Osteoblast (primary cell): ENCODE data around the gene DRC7. TPM values are rescaled to one million over a fixed set of nuclear protein-coding genes. Genes with fewer than 3 reads are reported as not detected.

Source experiments
- DNase-seq: peaks from one replicate; pipeline ENCODE4 v3.0.0; 2011; ENCODE audit warnings: low spot score, mixed read lengths; ENCODE audit not compliant: insufficient read length; ENCODE audit errors: missing footprints
- H2AFZ ChIP-seq: 2 replicates; pipeline ENCODE4 v1.6.0; 2011; ENCODE audit warnings: mild to moderate bottlenecking, low read length
- H3K27ac ChIP-seq: 2 replicates; pipeline ENCODE4 v1.5.1; 2011; ENCODE audit warnings: mild to moderate bottlenecking, low read depth, low read length, moderate library complexity
- H3K27me3 ChIP-seq: 2 replicates; pipeline ENCODE4 v1.6.0; 2012; ENCODE audit warnings: mild to moderate bottlenecking, control low read depth, inconsistent platforms, low read length, moderate library complexity; ENCODE audit not compliant: insufficient read depth
- H3K36me3 ChIP-seq: 2 replicates; pipeline ENCODE4 v1.5.1; 2011; ENCODE audit warnings: mild to moderate bottlenecking, low read length, control low read depth, moderate library complexity; ENCODE audit not compliant: insufficient read depth
- H3K4me1 ChIP-seq: 2 replicates; pipeline ENCODE4 v1.5.1; 2011; ENCODE audit warnings: mild to moderate bottlenecking, low read length, control low read depth, moderate library complexity; ENCODE audit not compliant: insufficient read depth
- H3K4me2 ChIP-seq: 2 replicates; pipeline ENCODE4 v1.6.0; 2011; ENCODE audit warnings: mild to moderate bottlenecking, low read length; ENCODE audit not compliant: insufficient read depth
- H3K4me3 ChIP-seq: fragments of 200-600 bp; sonication (generic); 3 replicates; pipeline ENCODE4 v1.5.1; 2012; ENCODE audit warnings: mild to moderate bottlenecking, low read length, inconsistent platforms; ENCODE audit not compliant: insufficient read depth
- H3K79me2 ChIP-seq: 2 replicates; pipeline ENCODE4 v1.6.0; 2012; ENCODE audit warnings: mild to moderate bottlenecking, low read length, control low read depth, inconsistent platforms; ENCODE audit not compliant: insufficient read depth
- H3K9me3 ChIP-seq: 2 replicates; pipeline ENCODE4 v1.5.1; 2011; ENCODE audit warnings: low read depth, low read length, control low read depth
- H4K20me1 ChIP-seq: 2 replicates; pipeline ENCODE4 v1.6.0; 2012; ENCODE audit warnings: mild to moderate bottlenecking, low read length, control low read depth; ENCODE audit not compliant: insufficient read depth
- total RNA-seq: library from RNA; depleted of rRNA; stranded (reverse); fragments of >200 nt; gene quantifications from 2 replicates; pipeline ENCODE4 v1.2.3, GENCODE V29; 2012
- TF ChIP-seq, protein P1 (sequence below): IDR thresholded peaks from 2 replicates; pipeline ENCODE4 v1.5.1; 2011; ENCODE audit warnings: mild to moderate bottlenecking, low read depth, low read length, moderate library complexity; ENCODE audit errors: extremely low read depth

The DRC7 gene
- total RNA-seq, 1 donor, result not detected

DNA sequence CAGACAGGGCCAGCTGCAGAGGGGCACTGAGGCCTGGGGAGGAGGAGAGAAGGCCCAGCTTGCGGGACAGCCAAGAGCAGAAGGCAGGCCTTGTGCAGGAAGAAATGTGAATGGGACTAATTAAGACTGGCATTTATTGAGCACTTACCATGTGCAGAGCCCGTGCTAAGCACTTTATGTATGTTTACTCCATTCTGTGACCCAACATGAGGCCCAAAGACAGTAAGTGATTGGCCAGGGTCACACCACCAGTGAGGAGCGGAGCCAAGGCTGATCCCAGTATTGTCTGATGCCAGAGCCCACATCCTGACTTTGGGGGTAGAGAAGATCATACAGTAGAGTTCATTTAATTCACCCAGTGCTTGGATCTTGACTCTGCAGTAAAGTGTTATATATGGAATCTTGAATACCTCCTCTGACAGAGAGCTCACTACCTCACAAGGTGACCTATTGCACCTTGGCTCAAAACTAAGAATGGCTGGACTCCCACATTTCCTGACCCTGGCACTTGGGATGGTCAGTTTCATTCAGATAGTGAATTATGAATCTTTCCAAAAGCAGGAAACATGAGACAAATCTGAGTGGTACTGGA lies 54.6 kb downstream of the DRC7 start:
- TF ChIP-seq, protein P1, sequence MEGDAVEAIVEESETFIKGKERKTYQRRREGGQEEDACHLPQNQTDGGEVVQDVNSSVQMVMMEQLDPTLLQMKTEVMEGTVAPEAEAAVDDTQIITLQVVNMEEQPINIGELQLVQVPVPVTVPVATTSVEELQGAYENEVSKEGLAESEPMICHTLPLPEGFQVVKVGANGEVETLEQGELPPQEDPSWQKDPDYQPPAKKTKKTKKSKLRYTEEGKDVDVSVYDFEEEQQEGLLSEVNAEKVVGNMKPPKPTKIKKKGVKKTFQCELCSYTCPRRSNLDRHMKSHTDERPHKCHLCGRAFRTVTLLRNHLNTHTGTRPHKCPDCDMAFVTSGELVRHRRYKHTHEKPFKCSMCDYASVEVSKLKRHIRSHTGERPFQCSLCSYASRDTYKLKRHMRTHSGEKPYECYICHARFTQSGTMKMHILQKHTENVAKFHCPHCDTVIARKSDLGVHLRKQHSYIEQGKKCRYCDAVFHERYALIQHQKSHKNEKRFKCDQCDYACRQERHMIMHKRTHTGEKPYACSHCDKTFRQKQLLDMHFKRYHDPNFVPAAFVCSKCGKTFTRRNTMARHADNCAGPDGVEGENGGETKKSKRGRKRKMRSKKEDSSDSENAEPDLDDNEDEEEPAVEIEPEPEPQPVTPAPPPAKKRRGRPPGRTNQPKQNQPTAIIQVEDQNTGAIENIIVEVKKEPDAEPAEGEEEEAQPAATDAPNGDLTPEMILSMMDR, result no peak
- H3K4me1 ChIP-seq, result no peaks in the 10 kb centered on the region

GRCh38 chr16:57749856-57750452 lies 55.3 kb downstream of the DRC7 start:
- H3K27ac ChIP-seq, result no peak overlapping the region
- no peak overlapping the region for H3K4me2 ChIP-seq
- no peak overlapping the region for H3K4me3 ChIP-seq
- TF ChIP-seq, protein P1, result no peak
- no peaks in the 10 kb centered on the region for H3K36me3 ChIP-seq
- no peaks in the 10 kb centered on the region for H3K9me3 ChIP-seq
- no peak overlapping the region for H2AFZ ChIP-seq
- H4K20me1 ChIP-seq, result no peaks in the 10 kb centered on the region
- no peak for DNase-seq
- H3K4me1 ChIP-seq, result no peaks in the 10 kb centered on the region
- no peaks in the 10 kb centered on the region for H3K27me3 ChIP-seq
- no peaks in the 10 kb centered on the region for H3K79me2 ChIP-seq

More for the DNA sequence above, 54.6 kb downstream of the DRC7 start:
- DNase-seq, result no peak
- H3K27ac ChIP-seq, result no peak overlapping the region
- H3K27me3 ChIP-seq, result no peaks in the 10 kb centered on the region
- H3K79me2 ChIP-seq, result no peaks in the 10 kb centered on the region
- H2AFZ ChIP-seq, result no peak overlapping the region
- peaks cover 6% of the 10 kb centered on the region for H3K36me3 ChIP-seq
- no peaks in the 10 kb centered on the region for H3K9me3 ChIP-seq
- no peak overlapping the region for H3K4me3 ChIP-seq
- H4K20me1 ChIP-seq, result no peaks in the 10 kb centered on the region
- no peak overlapping the region for H3K4me2 ChIP-seq

DNA sequence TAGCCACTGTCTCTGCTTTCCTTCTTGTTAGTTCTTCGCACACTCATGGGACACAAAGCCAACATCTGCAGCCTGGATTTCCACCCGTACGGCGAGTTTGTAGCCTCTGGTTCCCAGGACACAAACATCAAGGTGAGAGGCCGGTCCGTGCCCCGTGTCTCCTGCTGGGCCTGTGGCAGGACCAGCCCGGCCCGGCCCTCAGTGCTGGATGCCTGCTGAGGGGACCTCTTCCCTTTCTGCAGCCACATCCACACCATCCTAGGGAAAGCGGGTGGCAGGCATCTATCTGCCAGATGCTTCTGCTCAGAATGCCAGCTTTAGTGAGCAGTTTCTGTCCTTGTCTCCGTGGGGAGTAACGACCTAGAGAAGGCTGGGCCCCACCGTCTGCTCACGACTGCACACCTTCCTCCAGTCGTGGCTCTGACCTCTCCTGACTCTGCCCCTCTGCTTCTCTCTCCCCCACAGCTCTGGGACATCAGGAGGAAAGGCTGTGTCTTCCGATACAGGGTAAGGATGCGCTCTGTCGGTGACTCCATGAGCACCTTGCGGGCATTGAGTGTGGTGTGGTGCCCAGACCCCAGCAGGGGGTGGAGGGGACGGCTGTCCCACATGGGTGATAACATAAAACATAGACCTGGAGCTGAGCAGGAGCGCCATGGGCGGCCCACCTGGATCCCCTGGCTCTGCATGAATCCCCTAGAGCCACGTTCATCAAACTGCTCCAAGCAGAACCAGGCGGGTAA lies 56.4 kb downstream of the DRC7 start:
- Histone ChIP-seq H3K4me2 (no peak overlapping the region), H3K79me2 (no peaks in the 10 kb centered on the region), H3K36me3 (peaks cover 2% of the 10 kb centered on the region), H3K4me3 (no peak overlapping the region), H3K27me3 (no peaks in the 10 kb centered on the region), H3K27ac (no peak overlapping the region), H2AFZ (no peak overlapping the region), H4K20me1 (no peaks in the 10 kb centered on the region), H3K4me1 (no peaks in the 10 kb centered on the region), H3K9me3 (no peaks in the 10 kb centered on the region)
- TF ChIP-seq, protein P1, result no peak
- DNase-seq, result no peak

- H3K36me3 ChIP-seq, result peaks cover 7% of the 10 kb centered on the region
- H3K4me1 ChIP-seq, result no peaks in the 10 kb centered on the region
- no peak overlapping the region for H3K27ac ChIP-seq
- H4K20me1 ChIP-seq, result peaks cover 2% of the 10 kb centered on the region
- H3K27me3 ChIP-seq, result no peaks in the 10 kb centered on the region
- TF ChIP-seq, protein P1, result no peak
- no peak overlapping the region for H3K4me2 ChIP-seq
- no peak for DNase-seq
- no peaks in the 10 kb centered on the region for H3K9me3 ChIP-seq
- H2AFZ ChIP-seq, result no peak overlapping the region
- H3K4me3 ChIP-seq, result no peak overlapping the region
- H3K79me2 ChIP-seq, result no peaks in the 10 kb centered on the region
These were observed 57.1 kb downstream of the DRC7 start for GRCh38 chr16:57751539-57752202.
